ENCODE results near the gene PRPF6.
"Not testable (repeated sequence)": the region's sequence is repeated elsewhere in the genome, so short reads cannot be mapped to it uniquely, and the experiment has no call there.

DNA sequence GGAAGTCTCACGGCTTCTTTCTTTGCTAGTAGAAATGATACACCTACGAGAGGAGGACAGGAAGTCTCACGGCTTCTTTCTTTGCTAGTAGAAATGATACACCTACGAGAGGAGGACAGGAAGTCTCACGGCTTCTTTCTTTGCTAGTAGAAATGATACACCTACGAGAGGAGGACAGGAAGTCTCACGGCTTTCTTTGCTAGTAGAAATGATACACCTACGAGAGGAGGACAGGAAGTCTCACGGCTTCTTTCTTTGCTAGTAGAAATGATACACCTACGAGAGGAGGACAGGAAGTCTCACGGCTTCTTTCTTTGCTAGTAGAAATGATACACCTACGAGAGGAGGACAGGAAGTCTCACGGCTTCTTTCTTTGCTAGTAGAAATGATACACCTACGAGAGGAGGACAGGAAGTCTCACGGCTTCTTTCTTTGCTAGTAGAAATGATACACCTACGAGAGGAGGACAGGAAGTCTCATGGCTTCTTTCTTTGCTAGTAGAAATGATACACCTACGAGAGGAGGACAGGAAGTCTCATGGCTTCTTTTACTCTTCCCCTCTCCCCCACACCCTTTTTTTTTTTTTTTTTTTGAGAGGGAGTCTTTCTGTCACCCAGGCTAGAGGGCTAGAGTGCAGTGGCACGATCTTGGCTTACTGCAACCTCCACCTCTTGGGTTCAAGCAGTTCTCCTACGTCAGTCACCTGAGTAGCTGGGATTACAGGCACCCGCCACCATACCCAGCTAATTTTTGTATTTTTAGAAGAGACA lies 31.6 kb downstream of the PRPF6 start:
- TF ChIP-seq, protein P1, sequence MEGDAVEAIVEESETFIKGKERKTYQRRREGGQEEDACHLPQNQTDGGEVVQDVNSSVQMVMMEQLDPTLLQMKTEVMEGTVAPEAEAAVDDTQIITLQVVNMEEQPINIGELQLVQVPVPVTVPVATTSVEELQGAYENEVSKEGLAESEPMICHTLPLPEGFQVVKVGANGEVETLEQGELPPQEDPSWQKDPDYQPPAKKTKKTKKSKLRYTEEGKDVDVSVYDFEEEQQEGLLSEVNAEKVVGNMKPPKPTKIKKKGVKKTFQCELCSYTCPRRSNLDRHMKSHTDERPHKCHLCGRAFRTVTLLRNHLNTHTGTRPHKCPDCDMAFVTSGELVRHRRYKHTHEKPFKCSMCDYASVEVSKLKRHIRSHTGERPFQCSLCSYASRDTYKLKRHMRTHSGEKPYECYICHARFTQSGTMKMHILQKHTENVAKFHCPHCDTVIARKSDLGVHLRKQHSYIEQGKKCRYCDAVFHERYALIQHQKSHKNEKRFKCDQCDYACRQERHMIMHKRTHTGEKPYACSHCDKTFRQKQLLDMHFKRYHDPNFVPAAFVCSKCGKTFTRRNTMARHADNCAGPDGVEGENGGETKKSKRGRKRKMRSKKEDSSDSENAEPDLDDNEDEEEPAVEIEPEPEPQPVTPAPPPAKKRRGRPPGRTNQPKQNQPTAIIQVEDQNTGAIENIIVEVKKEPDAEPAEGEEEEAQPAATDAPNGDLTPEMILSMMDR (IDR thresholded peaks at IDR 0.05), result not testable (repeated sequence)
- TF ChIP-seq POLR2A (IDR thresholded peaks at IDR 0.05), result not testable (repeated sequence)
